BJ (cell line): ENCODE data around the gene TPD52L1. TPM values are rescaled to one million over a fixed set of nuclear protein-coding genes. Genes with fewer than 3 reads are reported as not detected.

Experiments used
- CTCF ChIA-PET: fragments of 350-600 bp; formaldehyde crosslinking; extraction: SDS; loops from one replicate; lab custom pipeline; 2021; ENCODE audit warnings: antibody characterized with exemption, inconsistent platforms; lab: Yijun Ruan, JAX
- POLR2A ChIA-PET: fragments of 300-600 bp; sonication (Branson Sonifier 250); formaldehyde crosslinking; extraction: SDS; loops from one replicate; lab custom pipeline; 2021; ENCODE audit warnings: antibody characterized with exemption; lab: Charles Lee
- DNase-seq: peaks from one replicate; pipeline ENCODE4 v3.0.0-alpha.2; 2011; ENCODE audit warnings: low read depth
- H3K27me3 ChIP-seq: 2 replicates; pipeline ENCODE4 v1.6.0; 2011; ENCODE audit warnings: low read length; ENCODE audit not compliant: control insufficient read depth, insufficient read depth
- H3K36me3 ChIP-seq: 2 replicates; pipeline ENCODE4 v1.5.1; 2011; ENCODE audit warnings: low read length; ENCODE audit not compliant: control insufficient read depth, insufficient read depth
- H3K4me3 ChIP-seq: 2 replicates; pipeline ENCODE4 v1.5.1; 2011; ENCODE audit warnings: low read depth, mild to moderate bottlenecking, control low read depth, low read length
- polyA plus RNA-seq: library from polyadenylated mRNA; depleted of rRNA; stranded (reverse); fragments of >200 nt; gene quantifications from 2 replicates; pipeline ENCODE4 v1.2.3, GENCODE V29; 2011
- TF ChIP-seq, protein P1 (sequence below): IDR thresholded peaks from 2 replicates; pipeline ENCODE4 v1.5.1; 2011; ENCODE audit warnings: low read depth, mild to moderate bottlenecking, control low read depth, inconsistent platforms, low read length, moderate library complexity; ENCODE audit not compliant: insufficient read depth

TPD52L1 gene
- polyA plus RNA-seq, 1 experiment = 163 TPM

DNA sequence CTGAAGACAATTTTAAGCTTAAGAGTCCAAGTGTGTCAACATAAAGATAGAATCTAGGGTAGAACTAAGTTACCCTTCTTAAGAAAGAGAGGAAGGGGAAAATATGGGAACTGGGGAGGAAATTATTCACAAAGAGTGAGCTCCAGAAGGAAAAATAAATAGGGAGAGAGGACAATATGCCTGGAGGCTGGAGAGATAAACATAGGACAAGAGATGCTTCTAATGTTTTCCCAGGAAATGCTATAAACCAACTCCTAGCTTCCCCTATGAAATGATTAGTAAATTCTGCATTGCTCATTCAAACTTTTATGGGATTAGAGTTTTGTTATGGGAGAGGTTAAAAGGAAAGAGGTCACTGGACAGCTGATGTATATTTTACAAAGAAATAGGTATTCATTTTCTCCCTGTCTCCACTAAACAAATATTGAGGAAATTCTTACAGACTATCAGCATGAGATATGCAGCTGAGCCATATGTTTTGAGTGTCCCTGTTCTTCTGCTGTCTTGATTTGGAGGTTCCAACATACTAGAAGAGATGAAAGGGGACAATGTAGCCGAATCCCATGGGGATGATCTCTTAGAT is 22.0 kb downstream of the TPD52L1 start:
- H3K4me3 ChIP-seq = no peak overlapping the region
- POLR2A ChIA-PET = no interaction called here
- no peaks in the 10 kb centered on the region for H3K27me3 ChIP-seq
- H3K36me3 ChIP-seq = no peaks in the 10 kb centered on the region
- TF ChIP-seq, protein P1, sequence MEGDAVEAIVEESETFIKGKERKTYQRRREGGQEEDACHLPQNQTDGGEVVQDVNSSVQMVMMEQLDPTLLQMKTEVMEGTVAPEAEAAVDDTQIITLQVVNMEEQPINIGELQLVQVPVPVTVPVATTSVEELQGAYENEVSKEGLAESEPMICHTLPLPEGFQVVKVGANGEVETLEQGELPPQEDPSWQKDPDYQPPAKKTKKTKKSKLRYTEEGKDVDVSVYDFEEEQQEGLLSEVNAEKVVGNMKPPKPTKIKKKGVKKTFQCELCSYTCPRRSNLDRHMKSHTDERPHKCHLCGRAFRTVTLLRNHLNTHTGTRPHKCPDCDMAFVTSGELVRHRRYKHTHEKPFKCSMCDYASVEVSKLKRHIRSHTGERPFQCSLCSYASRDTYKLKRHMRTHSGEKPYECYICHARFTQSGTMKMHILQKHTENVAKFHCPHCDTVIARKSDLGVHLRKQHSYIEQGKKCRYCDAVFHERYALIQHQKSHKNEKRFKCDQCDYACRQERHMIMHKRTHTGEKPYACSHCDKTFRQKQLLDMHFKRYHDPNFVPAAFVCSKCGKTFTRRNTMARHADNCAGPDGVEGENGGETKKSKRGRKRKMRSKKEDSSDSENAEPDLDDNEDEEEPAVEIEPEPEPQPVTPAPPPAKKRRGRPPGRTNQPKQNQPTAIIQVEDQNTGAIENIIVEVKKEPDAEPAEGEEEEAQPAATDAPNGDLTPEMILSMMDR = no peak
- no peak for DNase-seq
- CTCF ChIA-PET = interaction anchor here (0.8 to 4.3 kb wide), 4 partner anchors 10 to 23 kb away, joined by 3 to 15 read pairs (median 9); partner anchors contain the start of gene TPD52L1

DNA sequence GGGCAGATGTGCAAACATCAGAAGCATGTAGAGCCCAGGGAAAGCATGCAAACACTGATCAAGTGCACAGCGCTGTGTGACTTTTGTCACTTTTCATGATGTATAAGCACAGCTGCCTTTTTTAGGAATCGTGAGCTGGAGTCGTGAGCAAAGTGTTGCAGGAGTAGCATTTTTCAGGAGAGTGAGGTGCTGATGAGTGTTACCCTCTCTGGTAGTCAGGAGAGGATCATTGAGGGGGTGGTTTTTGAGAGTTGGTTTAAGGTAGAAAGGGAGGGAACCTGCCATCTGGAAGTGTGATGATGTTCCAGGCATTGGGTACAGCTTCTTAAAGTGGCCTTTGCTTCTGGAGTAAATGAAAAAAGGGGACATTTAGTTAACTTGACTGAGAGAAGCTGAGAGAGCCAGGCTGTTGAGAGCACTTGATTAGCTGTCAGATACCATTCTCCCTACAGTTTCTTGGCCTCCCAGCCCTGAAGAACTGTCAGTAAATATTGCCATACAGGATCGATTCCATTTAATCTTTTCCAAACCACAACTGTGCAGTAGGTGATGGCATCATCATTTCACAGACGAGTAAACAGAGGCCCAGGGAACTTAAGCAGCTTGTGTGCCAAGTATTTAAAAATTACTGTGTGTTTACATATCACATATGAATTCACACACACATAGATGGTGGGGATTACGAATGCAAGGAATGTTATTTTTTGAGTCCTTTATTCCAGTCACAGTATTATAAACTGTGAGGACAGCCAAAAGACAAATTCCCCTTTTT is 28.9 kb downstream of the TPD52L1 start:
- Histone ChIP-seq H3K36me3 (no peaks in the 10 kb centered on the region), H3K27me3 (no peaks in the 10 kb centered on the region), H3K4me3 (no peak overlapping the region)
- ChIA-PET CTCF (interaction anchor here (0.8 to 0.9 kb wide), 2 partner anchors 10 to 29 kb away, joined by 4 to 5 read pairs; partner anchors contain the start of gene TPD52L1), POLR2A (interaction anchor here (0.6 kb wide), 1 partner anchor 27 kb away, joined by 3 read pairs; no protein-coding TSS in a partner anchor)
- no peak for DNase-seq
- TF ChIP-seq, protein P1 = no peak

DNA sequence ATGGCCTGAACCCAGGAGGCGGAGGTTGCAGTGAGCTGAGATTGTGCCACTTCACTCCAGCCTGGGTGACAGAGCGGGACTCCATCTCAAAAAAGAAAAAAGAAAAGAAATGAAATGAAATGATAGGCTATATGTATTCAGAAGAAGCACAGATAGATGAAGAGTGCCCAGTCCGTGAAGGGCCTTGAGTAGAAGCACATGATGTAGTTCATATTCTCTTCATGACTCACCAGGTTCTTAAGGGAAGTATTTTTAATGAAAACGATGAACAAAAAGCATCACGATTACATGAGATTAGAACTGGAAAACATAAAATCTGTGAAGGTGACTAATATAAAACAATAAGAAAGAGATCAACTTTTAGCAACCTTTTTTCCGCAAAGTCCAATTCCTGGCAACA is 29.8 kb downstream of the TPD52L1 start:
- TF ChIP-seq, protein P1 = no peak
- no peak for DNase-seq
- ChIA-PET POLR2A (no interaction called here), CTCF (no interaction called here)
- H3K36me3 ChIP-seq = no peaks in the 10 kb centered on the region
- no peak overlapping the region for H3K4me3 ChIP-seq
- no peaks in the 10 kb centered on the region for H3K27me3 ChIP-seq

DNA sequence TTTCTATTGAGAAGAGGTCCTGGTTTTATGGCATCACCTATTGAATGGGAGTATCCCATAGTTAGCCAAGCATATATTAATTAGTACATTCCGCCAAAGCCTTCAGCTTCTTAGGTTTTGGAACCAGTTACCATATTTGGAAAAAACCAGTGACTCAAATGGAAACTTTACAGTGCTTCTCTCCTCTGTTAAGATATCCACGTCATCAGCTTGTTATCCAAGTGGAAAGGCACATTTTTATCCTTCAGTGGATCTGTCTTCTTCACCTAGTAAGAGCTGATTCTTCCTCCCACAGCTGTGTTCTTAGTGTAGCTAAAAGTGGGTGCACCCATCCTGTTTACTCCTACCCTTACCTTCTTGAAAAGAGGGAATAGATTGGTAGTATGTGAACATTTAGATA is 34.5 kb downstream of the TPD52L1 start:
- Histone ChIP-seq H3K4me3 (no peak overlapping the region), H3K27me3 (no peaks in the 10 kb centered on the region), H3K36me3 (no peaks in the 10 kb centered on the region)
- TF ChIP-seq, protein P1 = no peak
- DNase-seq = no peak
- ChIA-PET POLR2A (interaction anchor here (0.6 kb wide), 4 partner anchors 92 to 610 kb away, joined by 3 to 4 read pairs (median 4); no protein-coding TSS in a partner anchor), CTCF (interaction anchor here (1.0 to 1.6 kb wide), 3 partner anchors 22 to 34 kb away, joined by 3 to 4 read pairs (median 3); partner anchors contain the start of gene TPD52L1)
